PC-9 (cell line): ENCODE measurements around the gene FGF4.

Source experiments
- EZH2 ChIP-seq: fragments of 200-600 bp; sonication (generic); IDR thresholded peaks from 2 replicates; pipeline ENCODE4 v1.8.0; 2017; ENCODE audit warnings: antibody characterized with exemption, low read depth
- TF ChIP-seq, protein P1 (sequence below): fragments of 200-600 bp; sonication (generic); conservative IDR thresholded peaks from 2 replicates; pipeline ENCODE4 v1.6.1; 2017; ENCODE audit warnings: mixed run types, antibody characterized with exemption, mild to moderate bottlenecking, moderate library complexity

DNA sequence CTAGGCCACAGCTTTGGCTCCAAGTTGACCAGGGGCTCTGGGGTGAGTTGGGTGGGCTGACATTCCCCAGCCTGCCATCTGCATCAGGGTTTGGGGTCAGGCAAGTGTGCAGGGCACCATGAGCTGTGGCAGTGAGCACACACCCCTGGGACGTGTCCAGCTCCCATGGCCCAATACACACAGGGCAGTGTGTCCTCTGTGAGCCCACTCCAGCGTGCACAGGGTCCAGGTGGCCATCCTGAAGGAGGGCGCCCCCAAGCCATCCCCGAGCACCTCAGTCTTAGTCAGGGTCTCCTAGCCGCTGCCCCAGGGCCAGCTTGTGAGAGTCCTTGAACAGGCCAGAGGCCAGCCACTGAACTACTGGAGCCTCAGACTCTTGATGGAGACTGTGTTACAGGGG is 45.3 kb upstream of the FGF4 start:
- TF ChIP-seq, protein P1, sequence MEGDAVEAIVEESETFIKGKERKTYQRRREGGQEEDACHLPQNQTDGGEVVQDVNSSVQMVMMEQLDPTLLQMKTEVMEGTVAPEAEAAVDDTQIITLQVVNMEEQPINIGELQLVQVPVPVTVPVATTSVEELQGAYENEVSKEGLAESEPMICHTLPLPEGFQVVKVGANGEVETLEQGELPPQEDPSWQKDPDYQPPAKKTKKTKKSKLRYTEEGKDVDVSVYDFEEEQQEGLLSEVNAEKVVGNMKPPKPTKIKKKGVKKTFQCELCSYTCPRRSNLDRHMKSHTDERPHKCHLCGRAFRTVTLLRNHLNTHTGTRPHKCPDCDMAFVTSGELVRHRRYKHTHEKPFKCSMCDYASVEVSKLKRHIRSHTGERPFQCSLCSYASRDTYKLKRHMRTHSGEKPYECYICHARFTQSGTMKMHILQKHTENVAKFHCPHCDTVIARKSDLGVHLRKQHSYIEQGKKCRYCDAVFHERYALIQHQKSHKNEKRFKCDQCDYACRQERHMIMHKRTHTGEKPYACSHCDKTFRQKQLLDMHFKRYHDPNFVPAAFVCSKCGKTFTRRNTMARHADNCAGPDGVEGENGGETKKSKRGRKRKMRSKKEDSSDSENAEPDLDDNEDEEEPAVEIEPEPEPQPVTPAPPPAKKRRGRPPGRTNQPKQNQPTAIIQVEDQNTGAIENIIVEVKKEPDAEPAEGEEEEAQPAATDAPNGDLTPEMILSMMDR: no peak
- no peak for TF ChIP-seq EZH2
